Stimulated activated naive CD8-positive, alpha-beta T cell treated with anti-CD3 and anti-CD28 coated beads, Interleukin-15, Interleukin-2, amounts not matched to agents 100 ng/mL and 50 ng/mL, for 24 hours (primary cell): ENCODE data around the gene TRMT10C.
"Not testable (repeated sequence)": the region's sequence is repeated elsewhere in the genome, so short reads cannot be mapped to it uniquely, and the experiment has no call there.

Source experiments
- H3K27ac Mint-ChIP-seq: one replicate; pipeline ENCODE4 v1.8.0; 2021; ENCODE audit warnings: mild to moderate bottlenecking, mixed read lengths
- H3K27me3 Mint-ChIP-seq: one replicate; pipeline ENCODE4 v1.8.0; 2021; ENCODE audit warnings: mixed read lengths
- H3K36me3 Mint-ChIP-seq: one replicate; pipeline ENCODE4 v1.8.0; 2021; ENCODE audit warnings: low read depth, mixed read lengths
- H3K4me1 Mint-ChIP-seq: one replicate; pipeline ENCODE4 v1.8.0; 2021; ENCODE audit warnings: low read depth, mixed read lengths
- H3K4me3 Mint-ChIP-seq: one replicate; pipeline ENCODE4 v1.8.0; 2021; ENCODE audit warnings: mild to moderate bottlenecking, mixed read lengths
- H3K9me3 Mint-ChIP-seq: one replicate; pipeline ENCODE4 v1.8.0; 2021; ENCODE audit warnings: mixed read lengths

Gene TRMT10C

GRCh38 chr3:101573449-101574387 lies 12.1 kb downstream of the TRMT10C start, which contains the start of gene PCNP:
Gene PCNP, plus strand, starts transcription at chr3:101574180. Its CDS starts 36 bp downstream, at chr3:101574216.
- Mint-ChIP-seq H3K27me3 (no peaks in the 10 kb centered on the region), H3K36me3 (peaks cover 22% of the 10 kb centered on the region), H3K4me1 (peaks cover 68% of the 10 kb centered on the region), H3K4me3 (peak within 1 kb of the TSS; percentile 97), H3K27ac (peak within 1 kb of the TSS; percentile 95), H3K9me3 (no peaks in the 10 kb centered on the region)

DNA sequence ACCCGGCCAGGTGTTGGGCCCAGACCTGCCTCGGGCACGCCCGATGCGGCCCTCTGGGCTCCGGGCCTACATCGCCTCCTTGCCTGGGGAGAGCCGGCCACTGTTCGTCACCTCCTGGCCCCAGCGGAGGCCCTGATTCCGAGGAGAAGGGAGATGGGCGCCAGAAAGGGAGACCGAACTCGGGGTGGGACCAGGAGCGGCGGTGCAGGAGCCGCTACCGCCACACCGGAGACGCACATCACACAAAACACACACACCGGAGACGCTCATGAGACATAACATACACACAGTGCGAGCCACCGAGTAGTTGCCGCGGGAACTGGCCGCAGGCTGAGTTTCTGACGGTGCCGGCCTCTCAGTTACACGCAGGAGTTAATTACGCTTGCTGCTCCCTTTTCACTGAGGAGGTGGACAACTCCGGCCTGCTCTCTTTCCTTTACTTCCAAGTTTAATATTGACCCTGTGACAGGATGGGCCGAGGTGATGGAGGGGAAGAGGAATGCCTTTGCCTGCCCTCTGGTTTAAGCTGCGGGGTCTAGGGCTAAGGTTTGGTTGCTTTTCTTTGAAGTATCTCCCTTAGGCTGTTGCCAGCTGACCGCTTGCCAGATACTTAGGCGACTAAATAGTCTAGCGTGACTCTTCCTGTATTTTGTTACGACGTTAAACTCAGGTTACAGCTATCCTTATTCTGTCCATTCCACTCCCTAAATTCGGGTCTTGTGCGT lies 12.9 kb downstream of the TRMT10C start:
- H3K27me3 Mint-ChIP-seq = no peaks in the 10 kb centered on the region
- H3K4me3 Mint-ChIP-seq = peak overlapping the region; percentile 97
- H3K36me3 Mint-ChIP-seq = peaks cover 31% of the 10 kb centered on the region
- peaks cover 73% of the 10 kb centered on the region for H3K4me1 Mint-ChIP-seq
- peak overlapping the region; percentile 95 for H3K27ac Mint-ChIP-seq
- H3K9me3 Mint-ChIP-seq = no peaks in the 10 kb centered on the region

DNA sequence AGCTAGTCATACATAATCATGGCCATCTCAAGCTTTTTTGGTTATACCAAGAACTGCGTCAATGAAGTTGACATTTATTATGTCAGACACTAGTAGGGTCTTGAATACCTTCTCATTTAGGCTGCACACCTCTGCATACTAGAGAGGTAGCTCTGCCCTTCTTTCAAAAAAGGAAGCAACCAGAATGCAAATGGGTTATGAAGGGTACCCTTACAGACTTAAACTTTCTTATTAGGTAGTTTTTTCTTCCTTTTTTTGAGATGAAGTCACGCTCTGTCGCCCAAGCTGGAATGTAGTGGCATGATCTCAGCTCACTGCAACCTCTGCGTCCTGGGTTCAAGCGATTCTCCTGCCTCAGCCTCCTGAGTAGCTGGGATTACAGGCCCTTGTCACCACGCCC lies 15.6 kb downstream of the TRMT10C start:
- no peaks in the 10 kb centered on the region for H3K27me3 Mint-ChIP-seq
- peaks cover 54% of the 10 kb centered on the region for H3K4me1 Mint-ChIP-seq
- no peaks in the 10 kb centered on the region for H3K9me3 Mint-ChIP-seq
- H3K36me3 Mint-ChIP-seq = peaks cover 45% of the 10 kb centered on the region
- H3K4me3 Mint-ChIP-seq = peak overlapping the region; percentile 7
- H3K27ac Mint-ChIP-seq = no peak overlapping the region

DNA sequence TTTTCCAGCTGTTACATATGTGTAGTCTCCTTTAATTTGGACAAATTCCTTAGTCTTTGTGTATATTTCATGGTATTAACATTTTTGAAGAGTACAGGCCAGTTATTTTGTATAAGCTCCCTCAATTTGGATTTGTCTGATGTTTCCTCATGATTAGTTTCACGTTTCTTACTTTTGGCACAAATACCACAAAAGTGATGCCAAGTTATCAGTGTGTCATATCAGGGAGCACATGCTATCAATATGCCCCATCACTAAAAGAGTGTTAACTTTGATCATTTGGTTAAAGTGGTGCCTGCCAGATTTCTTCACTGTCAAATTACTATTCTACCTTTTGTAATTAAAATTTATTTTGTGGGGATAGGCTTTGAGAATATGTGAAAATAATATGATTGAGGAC lies 26.9 kb downstream of the TRMT10C start:
- Mint-ChIP-seq H3K27ac (no peak overlapping the region), H3K36me3 (peaks cover 82% of the 10 kb centered on the region), H3K4me1 (peaks cover 31% of the 10 kb centered on the region), H3K9me3 (no peaks in the 10 kb centered on the region), H3K4me3 (no peak overlapping the region), H3K27me3 (no peaks in the 10 kb centered on the region)

GRCh38 chr3:101591071-101591470 lies 29.4 kb downstream of the TRMT10C start:
- Mint-ChIP-seq H3K27me3 (no peaks in the 10 kb centered on the region), H3K27ac (peak overlapping the region; percentile 40), H3K4me3 (no peak overlapping the region), H3K4me1 (peaks cover 21% of the 10 kb centered on the region), H3K9me3 (no peaks in the 10 kb centered on the region), H3K36me3 (peaks cover 76% of the 10 kb centered on the region)

DNA sequence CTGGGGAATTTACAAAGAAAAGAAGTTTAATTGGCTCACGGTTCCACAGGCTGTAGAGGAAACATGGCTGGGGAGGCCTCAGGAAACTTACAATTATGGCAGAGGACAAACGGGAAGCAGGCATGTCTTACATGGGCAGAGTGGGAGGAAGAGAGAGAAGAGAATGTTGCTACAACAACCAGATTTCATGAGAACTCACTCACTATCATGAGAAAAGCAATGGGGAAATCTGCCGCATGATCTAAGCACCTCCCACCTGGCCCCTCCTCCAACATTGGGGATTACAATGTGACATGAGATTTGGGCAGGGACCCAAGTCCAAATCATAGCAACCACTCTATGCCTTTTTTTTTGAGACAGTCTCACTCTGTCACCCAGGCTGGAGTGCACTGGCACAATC lies 41.1 kb downstream of the TRMT10C start:
- H3K9me3 Mint-ChIP-seq = no peaks in the 10 kb centered on the region
- no peaks in the 10 kb centered on the region for H3K27me3 Mint-ChIP-seq
- no peaks in the 10 kb centered on the region for H3K4me1 Mint-ChIP-seq
- H3K27ac Mint-ChIP-seq = no peak overlapping the region
- H3K4me3 Mint-ChIP-seq = no peak overlapping the region
- H3K36me3 Mint-ChIP-seq = peaks cover 5% of the 10 kb centered on the region

- H3K36me3 Mint-ChIP-seq = peaks cover 5% of the 10 kb centered on the region
- H3K9me3 Mint-ChIP-seq = no peaks in the 10 kb centered on the region
- no peaks in the 10 kb centered on the region for H3K27me3 Mint-ChIP-seq
- no peak overlapping the region for H3K27ac Mint-ChIP-seq
- H3K4me3 Mint-ChIP-seq = no peak overlapping the region
- no peaks in the 10 kb centered on the region for H3K4me1 Mint-ChIP-seq
Observed at GRCh38 chr3:101603184-101603583, 41.5 kb downstream of the TRMT10C start.

DNA sequence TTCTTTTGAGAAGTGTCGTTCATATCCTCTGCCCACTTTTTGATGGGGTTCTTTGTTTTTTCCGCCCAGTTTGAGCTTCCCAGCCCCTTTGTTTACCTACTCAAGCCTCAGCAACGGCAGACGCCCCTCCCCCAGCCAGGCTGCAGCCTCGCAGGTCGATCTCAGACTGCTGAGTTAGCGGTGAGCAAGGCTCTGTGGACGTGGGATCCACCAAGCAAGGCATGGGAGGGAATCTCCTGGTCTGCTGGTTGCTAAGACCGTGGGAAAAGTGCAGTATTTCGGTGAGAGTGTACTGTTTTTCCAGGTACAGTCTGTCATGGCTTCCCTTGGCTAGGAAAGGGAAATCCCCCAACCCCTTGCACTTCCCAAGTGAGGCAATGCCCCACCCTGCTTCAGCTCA lies 43.7 kb downstream of the TRMT10C start:
- H3K27me3 Mint-ChIP-seq, H3K27ac Mint-ChIP-seq, H3K4me3 Mint-ChIP-seq, H3K9me3 Mint-ChIP-seq, H3K4me1 Mint-ChIP-seq, H3K36me3 Mint-ChIP-seq: not testable (repeated sequence)

DNA sequence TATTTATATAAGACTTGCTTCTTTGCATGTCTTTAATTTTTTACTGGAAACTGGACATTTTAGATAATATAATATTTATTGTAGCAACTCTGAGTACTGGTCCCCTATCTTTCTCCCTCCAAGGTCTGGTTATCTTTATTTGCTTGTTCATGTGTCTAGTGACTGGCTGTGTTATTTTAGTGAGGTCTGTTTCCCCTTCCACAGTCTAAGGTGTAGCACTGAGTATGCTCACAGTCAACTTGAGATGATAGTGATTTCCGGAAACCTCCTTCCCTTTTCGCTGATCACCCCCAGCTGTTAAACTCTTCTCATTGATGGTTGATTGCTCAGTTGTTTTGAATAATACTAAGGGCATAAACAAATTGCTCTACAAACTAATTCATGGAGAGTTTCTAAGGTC lies 49.4 kb downstream of the TRMT10C start:
- Mint-ChIP-seq H3K27ac (no peak overlapping the region), H3K4me3 (no peak overlapping the region), H3K4me1 (no peaks in the 10 kb centered on the region), H3K27me3 (no peaks in the 10 kb centered on the region), H3K9me3 (no peaks in the 10 kb centered on the region), H3K36me3 (no peaks in the 10 kb centered on the region)

DNA sequence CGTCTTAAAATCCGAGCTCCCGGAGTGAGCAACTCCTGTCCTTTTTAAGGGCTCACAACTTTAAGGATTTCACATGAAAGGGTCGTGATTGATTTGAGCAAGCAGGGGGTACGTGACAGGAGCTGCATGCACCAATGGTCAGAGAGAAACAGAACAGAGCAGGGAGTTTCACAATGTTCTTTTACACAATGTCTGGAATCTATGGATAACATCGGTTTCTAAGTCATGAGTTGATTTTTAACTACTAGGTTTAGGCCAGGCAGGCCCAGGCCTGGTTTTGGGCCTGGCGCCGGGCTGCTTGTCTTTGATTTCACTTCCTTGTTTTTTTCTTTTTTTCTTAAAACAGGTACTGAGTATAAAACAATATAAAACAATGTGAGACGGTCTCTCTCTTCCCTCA lies 51.3 kb downstream of the TRMT10C start:
- not testable (repeated sequence) for H3K27me3 Mint-ChIP-seq, H3K27ac Mint-ChIP-seq, H3K4me1 Mint-ChIP-seq, H3K9me3 Mint-ChIP-seq, H3K36me3 Mint-ChIP-seq, H3K4me3 Mint-ChIP-seq

DNA sequence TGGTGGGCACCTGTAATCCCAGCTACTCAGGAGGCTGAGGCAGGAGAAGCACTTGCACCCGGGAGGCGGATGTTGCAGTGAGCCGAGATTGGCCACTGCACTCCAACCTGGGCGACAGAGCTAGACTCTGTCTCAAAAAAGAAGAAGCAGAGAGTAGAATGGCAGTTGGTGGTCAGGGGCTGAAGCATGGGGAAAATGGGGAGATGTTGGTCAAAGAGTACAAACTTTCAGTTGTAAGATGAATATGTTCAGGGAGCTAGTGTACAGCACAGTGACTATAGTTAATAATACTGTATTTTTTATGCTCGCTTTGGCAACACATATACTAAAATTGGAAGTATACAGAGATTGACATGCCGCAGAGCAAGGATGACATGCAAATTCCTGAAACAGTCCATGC lies 53.9 kb downstream of the TRMT10C start:
- Mint-ChIP-seq H3K4me1 (no peaks in the 10 kb centered on the region), H3K4me3 (no peak overlapping the region), H3K27me3 (no peaks in the 10 kb centered on the region), H3K36me3 (no peaks in the 10 kb centered on the region), H3K9me3 (no peaks in the 10 kb centered on the region), H3K27ac (no peak overlapping the region)
